Middle frontal gyrus (tissue), 1 donor: Measurements from ENCODE around the gene SOX10.

Source experiments
- DNase-seq: peaks from one replicate; pipeline ENCODE4 v3.0.0-alpha.2; 2015; ENCODE audit warnings: low spot score; ENCODE audit errors: extremely low spot score

SOX10 gene

GRCh38 chr22:37983860-37984791 is at the start of gene SOX10:
Gene SOX10, minus strand, starts transcription at chr22:37984555. Its CDS starts 771 bp downstream, at chr22:37983784.
- DNase-seq, result no peak

GRCh38 chr22:38033522-38034277 is 49.3 kb upstream of the SOX10 start:
- DNase-seq, result peak; percentile 57

GRCh38 chr22:38032681-38033521 is 48.5 kb upstream of the SOX10 start:
- DNase-seq, result no peak

- DNase-seq, result no peak
Measured at GRCh38 chr22:38031491-38031890, 47.1 kb upstream of the SOX10 start.

- no peak for DNase-seq
Measured at GRCh38 chr22:38030311-38031133, 46.2 kb upstream of the SOX10 start.

GRCh38 chr22:38029901-38030300 is 45.5 kb upstream of the SOX10 start:
- DNase-seq, result no peak

- DNase-seq, result no peak
Measured at GRCh38 chr22:38029370-38029769, 45.0 kb upstream of the SOX10 start.

GRCh38 chr22:38028344-38029130 is 44.2 kb upstream of the SOX10 start:
- no peak for DNase-seq

GRCh38 chr22:38027487-38027886 is 43.1 kb upstream of the SOX10 start:
- DNase-seq, result no peak

GRCh38 chr22:38026130-38027111 is 42.1 kb upstream of the SOX10 start:
- no peak for DNase-seq

- DNase-seq, result no peak
Measured at GRCh38 chr22:38025514-38025913, 41.2 kb upstream of the SOX10 start.

- DNase-seq, result no peak
Measured at GRCh38 chr22:38023045-38023444, 38.7 kb upstream of the SOX10 start.

GRCh38 chr22:38021206-38021605 is 36.9 kb upstream of the SOX10 start:
- DNase-seq, result no peak

GRCh38 chr22:38018938-38019827 is 34.8 kb upstream of the SOX10 start:
- no peak for DNase-seq

GRCh38 chr22:38017939-38018885 is 33.9 kb upstream of the SOX10 start:
- no peak for DNase-seq

GRCh38 chr22:38017272-38017920 is 33.0 kb upstream of the SOX10 start:
- peak; percentile 65 for DNase-seq
